ENCODE data around the gene CDC123. TPM values are rescaled to one million over a fixed set of nuclear protein-coding genes. Genes with fewer than 3 reads are reported as not detected.
"Not testable (repeated sequence)": the region's sequence is repeated elsewhere in the genome, so short reads cannot be mapped to it uniquely, and the experiment has no call there.

The CDC123 gene
- total RNA-seq, 2 experiments from 2014 or later = 129 to 151 TPM

DNA sequence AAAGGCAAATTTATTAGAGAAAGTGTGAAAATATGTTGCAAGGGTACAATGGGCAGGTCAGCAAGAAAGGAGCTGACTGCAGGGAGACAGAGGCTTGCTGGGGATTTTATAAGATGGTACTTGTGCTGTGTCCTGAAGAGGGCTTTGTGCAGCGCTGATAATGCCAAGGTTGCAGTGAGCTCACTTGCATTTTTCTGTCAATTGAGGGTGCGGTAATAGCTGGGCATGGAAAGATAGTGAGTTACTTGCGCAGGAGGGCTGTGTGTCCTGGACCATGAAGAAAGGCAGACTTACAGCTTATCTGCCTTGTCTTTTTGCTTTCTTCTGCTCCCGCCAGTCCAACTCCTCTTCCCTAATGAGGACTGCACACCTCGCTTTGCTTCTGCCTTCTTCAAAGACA is 12.5 kb downstream of the CDC123 start:
- Mint-ChIP-seq H3K36me3 (ENCODE audit: low read depth) (peaks cover 54% of the 10 kb centered on the region), H3K4me1 (peaks cover 8% of the 10 kb centered on the region), H3K27ac (no peak overlapping the region), H3K4me3 (no peak overlapping the region), H3K27me3 (no peaks in the 10 kb centered on the region), H3K9me3 (ENCODE audit: low read depth) (no peaks in the 10 kb centered on the region)
- CTCF ChIA-PET = no interaction called here
- DNase-seq (no peak), ATAC-seq (no peak)
- POLR2A ChIA-PET = no interaction called here
- intact Hi-C loops (cut with DNase I, micrococcal nuclease) = no loop called here

DNA sequence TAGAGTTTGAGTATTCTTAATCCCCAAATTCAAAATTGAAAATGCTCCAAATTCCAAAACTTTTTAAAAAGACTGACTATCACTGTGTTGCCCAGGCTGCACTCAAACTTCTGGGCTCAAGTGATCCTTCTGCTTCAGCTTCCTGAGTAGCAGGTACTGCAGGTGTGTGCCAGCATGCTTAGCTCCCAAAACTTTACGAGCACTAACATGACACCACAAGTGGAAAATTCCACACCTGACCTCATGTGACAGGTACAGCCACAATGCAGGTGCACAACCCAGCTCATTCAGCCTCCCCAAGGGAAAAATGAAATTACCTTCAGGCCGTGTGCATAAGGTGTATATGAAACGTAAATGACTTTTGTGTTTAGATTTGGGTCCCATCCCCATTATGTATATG is 16.5 kb downstream of the CDC123 start:
- Mint-ChIP-seq H3K4me3 (no peak overlapping the region), H3K27ac (no peak overlapping the region), H3K27me3 (no peaks in the 10 kb centered on the region), H3K36me3 (ENCODE audit: low read depth) (peaks cover 52% of the 10 kb centered on the region), H3K9me3 (ENCODE audit: low read depth) (no peaks in the 10 kb centered on the region), H3K4me1 (peaks cover 17% of the 10 kb centered on the region)
- POLR2A ChIA-PET = no interaction called here
- CTCF ChIA-PET = interaction anchor here (0.7 to 0.9 kb wide), 2 partner anchors 12 to 498 kb away, joined by 3 to 5 read pairs; no protein-coding TSS in a partner anchor
- no peak for DNase-seq
- no peak for ATAC-seq
- intact Hi-C loops (cut with DNase I, micrococcal nuclease) = loop anchor here in 1 of 2 experiments (10.0 kb wide), 1 partner anchor 862 kb away; no protein-coding TSS in a partner anchor

DNA sequence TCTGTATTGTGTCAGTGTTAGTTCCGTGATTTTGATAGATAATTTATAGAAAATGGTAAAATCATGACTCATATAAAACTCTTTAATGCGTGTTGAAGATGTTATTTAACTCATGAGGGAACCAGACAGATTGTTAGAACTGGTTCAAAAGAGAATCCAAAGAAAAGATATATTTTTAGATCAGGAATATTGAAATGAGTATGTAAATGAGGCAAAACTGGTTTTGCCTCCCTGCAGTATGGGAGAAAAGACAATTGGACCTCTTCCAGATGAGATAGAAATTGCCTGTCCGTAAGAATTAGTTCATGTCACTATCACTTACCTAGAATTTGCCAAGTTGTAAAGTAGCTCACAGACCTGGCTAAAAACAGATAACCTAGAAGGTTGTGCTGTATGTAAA is 17.6 kb downstream of the CDC123 start:
- H3K9me3 Mint-ChIP-seq (ENCODE audit: low read depth) = no peaks in the 10 kb centered on the region
- DNase-seq = no peak
- no peaks in the 10 kb centered on the region for H3K27me3 Mint-ChIP-seq
- peaks cover 17% of the 10 kb centered on the region for H3K4me1 Mint-ChIP-seq
- ChIA-PET POLR2A (no interaction called here), CTCF (interaction anchor here (0.5 to 4.8 kb wide), 12 partner anchors 11 to 539 kb away, joined by 3 to 43 read pairs (median 6); partner anchors contain the start of genes CDC123 and NUDT5)
- no peak overlapping the region for H3K27ac Mint-ChIP-seq
- ATAC-seq = no peak
- intact Hi-C loops (cut with DNase I, micrococcal nuclease) = loop anchor here in 1 of 2 experiments (1.0 to 10.0 kb wide), 4 partner anchors 443 to 861 kb away; no protein-coding TSS in a partner anchor
- peaks cover 50% of the 10 kb centered on the region for H3K36me3 Mint-ChIP-seq (ENCODE audit: low read depth)
- no peak overlapping the region for H3K4me3 Mint-ChIP-seq

DNA sequence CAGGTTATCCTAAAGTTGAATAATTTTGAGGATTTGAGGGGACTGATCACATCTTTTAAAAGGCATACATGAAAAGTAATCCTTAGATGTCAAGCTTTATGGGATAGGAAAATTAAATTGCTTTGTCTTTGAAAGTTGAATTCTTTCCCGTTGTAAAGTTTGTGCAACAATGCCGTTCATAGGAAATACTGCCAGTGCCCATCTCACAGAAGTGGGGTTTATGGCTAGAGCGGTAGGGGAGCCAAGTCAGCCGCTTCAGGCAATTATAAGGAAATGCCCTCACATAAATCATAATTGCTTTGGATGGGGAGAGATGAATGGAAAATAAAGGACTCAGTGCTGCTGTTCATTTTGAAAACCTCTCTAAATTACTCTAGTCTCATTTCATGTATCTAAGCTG is 18.1 kb downstream of the CDC123 start:
- Mint-ChIP-seq H3K9me3 (ENCODE audit: low read depth) (no peaks in the 10 kb centered on the region), H3K4me1 (peaks cover 17% of the 10 kb centered on the region), H3K27ac (no peak overlapping the region), H3K36me3 (ENCODE audit: low read depth) (peaks cover 50% of the 10 kb centered on the region), H3K27me3 (no peaks in the 10 kb centered on the region), H3K4me3 (no peak overlapping the region)
- DNase-seq (no peak), ATAC-seq (no peak)
- ChIA-PET POLR2A (no interaction called here), CTCF (interaction anchor here (0.5 to 4.8 kb wide), 26 partner anchors 9 to 860 kb away, joined by 3 to 43 read pairs (median 4); partner anchors contain the start of genes CDC123 and NUDT5)
- intact Hi-C loops (cut with DNase I, micrococcal nuclease) = loop anchor here in 1 of 2 experiments (1.0 to 10.0 kb wide), 4 partner anchors 442 to 861 kb away; no protein-coding TSS in a partner anchor

DNA sequence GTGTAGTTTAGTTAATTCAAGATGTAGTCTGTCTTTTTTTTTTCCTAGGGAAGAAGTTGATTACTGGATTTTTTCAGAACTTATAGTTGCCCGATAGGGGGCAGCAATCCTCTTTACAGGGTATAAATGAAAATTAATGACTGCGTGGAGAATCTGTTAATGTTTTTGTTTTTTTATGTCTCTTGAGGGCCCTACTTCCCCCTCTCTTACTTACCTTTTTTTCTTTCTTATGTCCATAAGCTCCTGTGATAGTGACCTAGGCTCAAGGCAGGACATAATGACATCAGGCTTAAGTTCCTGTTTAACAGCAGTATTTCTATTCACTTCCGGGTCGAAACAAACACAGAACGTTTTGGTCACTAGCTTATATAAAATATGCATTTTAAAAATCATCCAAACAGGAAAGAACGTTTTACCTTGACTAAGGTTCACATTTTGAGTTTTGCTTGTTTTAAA is 18.8 kb downstream of the CDC123 start:
- POLR2A ChIA-PET = interaction anchor here (1.2 kb wide), 1 partner anchor 19 kb away, joined by 3 read pairs; the partner anchor contains the start of genes CDC123 and NUDT5
- intact Hi-C loops (cut with DNase I, micrococcal nuclease) = loop anchor here in 1 of 2 experiments (1.0 to 10.0 kb wide), 4 partner anchors 442 to 860 kb away; no protein-coding TSS in a partner anchor
- peak; percentile 44 for ATAC-seq

GRCh38 chr10:12218991-12219390 is 23.0 kb downstream of the CDC123 start:
- Mint-ChIP-seq H3K4me3 (no peak overlapping the region), H3K27ac (no peak overlapping the region), H3K9me3 (ENCODE audit: low read depth) (no peaks in the 10 kb centered on the region), H3K4me1 (peaks cover 13% of the 10 kb centered on the region), H3K27me3 (no peaks in the 10 kb centered on the region), H3K36me3 (ENCODE audit: low read depth) (peaks cover 39% of the 10 kb centered on the region)
- ATAC-seq (no peak), DNase-seq (no peak)
- intact Hi-C loops (cut with DNase I, micrococcal nuclease) = loop anchor here in 1 of 2 experiments (10.0 kb wide), 1 partner anchor 856 kb away; no protein-coding TSS in a partner anchor
- POLR2A ChIA-PET = no interaction called here
- CTCF ChIA-PET = interaction anchor here (0.5 to 1.3 kb wide), 2 partner anchors 9 to 10 kb away, joined by 3 to 4 read pairs; no protein-coding TSS in a partner anchor

More for the DNA sequence above, 18.8 kb downstream of the CDC123 start:
- no peaks in the 10 kb centered on the region for H3K27me3 Mint-ChIP-seq
- no peaks in the 10 kb centered on the region for H3K9me3 Mint-ChIP-seq (ENCODE audit: low read depth)
- H3K27ac Mint-ChIP-seq = peak overlapping the region; percentile 77
- H3K36me3 Mint-ChIP-seq (ENCODE audit: low read depth) = peaks cover 47% of the 10 kb centered on the region
- peak; percentile 62 for DNase-seq
- peaks cover 17% of the 10 kb centered on the region for H3K4me1 Mint-ChIP-seq
- H3K4me3 Mint-ChIP-seq = no peak overlapping the region
- CTCF ChIA-PET = interaction anchor here (0.6 to 4.8 kb wide), 36 partner anchors 9 to 892 kb away, joined by 3 to 43 read pairs (median 4); partner anchors contain the start of genes CDC123 and NUDT5

- ChIA-PET CTCF (interaction anchor here (0.6 to 1.3 kb wide), 3 partner anchors 16 to 126 kb away, joined by 3 to 4 read pairs (median 3); no protein-coding TSS in a partner anchor), POLR2A (interaction anchor here (0.5 to 0.7 kb wide), 2 partner anchors 31 to 875 kb away, joined by 3 to 11 read pairs; no protein-coding TSS in a partner anchor)
- peak; percentile 30 for ATAC-seq
- Mint-ChIP-seq H3K36me3 (ENCODE audit: low read depth) (peaks cover 51% of the 10 kb centered on the region), H3K4me3 (no peak overlapping the region), H3K9me3 (ENCODE audit: low read depth) (no peaks in the 10 kb centered on the region), H3K4me1 (peaks cover 1% of the 10 kb centered on the region), H3K27me3 (no peaks in the 10 kb centered on the region), H3K27ac (peak overlapping the region; percentile 51)
- intact Hi-C loops (cut with DNase I, micrococcal nuclease) = no loop called here
- peak; percentile 18 for DNase-seq
Measured at GRCh38 chr10:12221323-12222298, 25.6 kb downstream of the CDC123 start.

- Mint-ChIP-seq H3K9me3 (ENCODE audit: low read depth) (no peaks in the 10 kb centered on the region), H3K4me1 (peaks cover 1% of the 10 kb centered on the region), H3K27me3 (no peaks in the 10 kb centered on the region), H3K4me3 (no peak overlapping the region), H3K36me3 (ENCODE audit: low read depth) (peaks cover 48% of the 10 kb centered on the region), H3K27ac (no peak overlapping the region)
- intact Hi-C loops (cut with DNase I, micrococcal nuclease) = no loop called here
- ChIA-PET POLR2A (no interaction called here), CTCF (interaction anchor here (0.6 to 2.8 kb wide), 3 partner anchors 11 to 525 kb away, joined by 3 to 25 read pairs (median 3); no protein-coding TSS in a partner anchor)
- ATAC-seq (no peak), DNase-seq (no peak)
Measured at GRCh38 chr10:12225444-12225843, 29.5 kb downstream of the CDC123 start.

DNA sequence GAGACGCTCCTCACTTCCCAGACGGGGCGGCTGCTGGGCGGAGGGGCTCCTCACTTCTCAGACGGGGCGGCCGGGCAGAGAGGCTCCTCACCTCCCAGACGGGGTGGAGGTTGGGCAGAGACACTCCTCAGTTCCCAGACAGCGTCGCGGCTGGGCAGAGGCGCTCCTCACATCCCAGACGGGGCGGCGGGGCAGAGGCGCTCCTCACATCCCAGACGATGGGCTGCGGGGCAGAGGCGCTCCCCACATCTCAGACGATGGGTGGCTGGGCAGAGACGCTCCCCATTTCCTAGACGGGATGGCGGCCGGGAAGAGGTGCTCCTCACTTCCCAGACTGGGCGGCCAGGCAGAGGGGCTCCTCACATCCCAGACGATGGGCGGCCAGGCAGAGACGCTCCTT is 30.4 kb downstream of the CDC123 start:
- POLR2A ChIA-PET; CTCF ChIA-PET; DNase-seq; H3K27me3 Mint-ChIP-seq; H3K27ac Mint-ChIP-seq; H3K4me1 Mint-ChIP-seq; ATAC-seq; H3K9me3 Mint-ChIP-seq (ENCODE audit: low read depth); intact Hi-C loops (cut with DNase I, micrococcal nuclease); H3K4me3 Mint-ChIP-seq: not testable (repeated sequence)
- peaks cover 50% of the 10 kb centered on the region for H3K36me3 Mint-ChIP-seq (ENCODE audit: low read depth)

GRCh38 chr10:12228851-12229250 is 32.9 kb downstream of the CDC123 start:
- H3K9me3 Mint-ChIP-seq (ENCODE audit: low read depth) = no peaks in the 10 kb centered on the region
- ChIA-PET CTCF (interaction anchor here (0.7 to 5.4 kb wide), 4 partner anchors 10 to 14 kb away, joined by 3 to 19 read pairs (median 10); no protein-coding TSS in a partner anchor), POLR2A (no interaction called here)
- no peak for DNase-seq
- H3K4me3 Mint-ChIP-seq = no peak overlapping the region
- peaks cover 51% of the 10 kb centered on the region for H3K36me3 Mint-ChIP-seq (ENCODE audit: low read depth)
- no peaks in the 10 kb centered on the region for H3K4me1 Mint-ChIP-seq
- H3K27ac Mint-ChIP-seq = no peak overlapping the region
- intact Hi-C loops (cut with DNase I, micrococcal nuclease) = no loop called here
- H3K27me3 Mint-ChIP-seq = no peaks in the 10 kb centered on the region
- no peak for ATAC-seq

- POLR2A ChIA-PET; H3K4me1 Mint-ChIP-seq; H3K4me3 Mint-ChIP-seq; DNase-seq; CTCF ChIA-PET; intact Hi-C loops (cut with DNase I, micrococcal nuclease); H3K27me3 Mint-ChIP-seq; H3K27ac Mint-ChIP-seq; ATAC-seq; H3K9me3 Mint-ChIP-seq (ENCODE audit: low read depth): not testable (repeated sequence)
- peaks cover 48% of the 10 kb centered on the region for H3K36me3 Mint-ChIP-seq (ENCODE audit: low read depth)
Measured at GRCh38 chr10:12234687-12235086, 38.7 kb downstream of the CDC123 start.
